IPS DF 19.7 (cell line): ENCODE data around the gene PM20D2.
"Not testable (repeated sequence)": the region's sequence is repeated elsewhere in the genome, so short reads cannot be mapped to it uniquely, and the experiment has no call there.

ENCODE experiments used
- DNase-seq: peaks from one replicate; pipeline ENCODE4 v3.0.0-alpha.2; 2013; ENCODE audit warnings: low read depth, low spot score

PM20D2 gene, protein sequence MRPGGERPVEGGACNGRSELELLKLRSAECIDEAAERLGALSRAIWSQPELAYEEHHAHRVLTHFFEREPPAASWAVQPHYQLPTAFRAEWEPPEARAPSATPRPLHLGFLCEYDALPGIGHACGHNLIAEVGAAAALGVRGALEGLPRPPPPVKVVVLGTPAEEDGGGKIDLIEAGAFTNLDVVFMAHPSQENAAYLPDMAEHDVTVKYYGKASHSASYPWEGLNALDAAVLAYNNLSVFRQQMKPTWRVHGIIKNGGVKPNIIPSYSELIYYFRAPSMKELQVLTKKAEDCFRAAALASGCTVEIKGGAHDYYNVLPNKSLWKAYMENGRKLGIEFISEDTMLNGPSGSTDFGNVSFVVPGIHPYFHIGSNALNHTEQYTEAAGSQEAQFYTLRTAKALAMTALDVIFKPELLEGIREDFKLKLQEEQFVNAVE

DNA sequence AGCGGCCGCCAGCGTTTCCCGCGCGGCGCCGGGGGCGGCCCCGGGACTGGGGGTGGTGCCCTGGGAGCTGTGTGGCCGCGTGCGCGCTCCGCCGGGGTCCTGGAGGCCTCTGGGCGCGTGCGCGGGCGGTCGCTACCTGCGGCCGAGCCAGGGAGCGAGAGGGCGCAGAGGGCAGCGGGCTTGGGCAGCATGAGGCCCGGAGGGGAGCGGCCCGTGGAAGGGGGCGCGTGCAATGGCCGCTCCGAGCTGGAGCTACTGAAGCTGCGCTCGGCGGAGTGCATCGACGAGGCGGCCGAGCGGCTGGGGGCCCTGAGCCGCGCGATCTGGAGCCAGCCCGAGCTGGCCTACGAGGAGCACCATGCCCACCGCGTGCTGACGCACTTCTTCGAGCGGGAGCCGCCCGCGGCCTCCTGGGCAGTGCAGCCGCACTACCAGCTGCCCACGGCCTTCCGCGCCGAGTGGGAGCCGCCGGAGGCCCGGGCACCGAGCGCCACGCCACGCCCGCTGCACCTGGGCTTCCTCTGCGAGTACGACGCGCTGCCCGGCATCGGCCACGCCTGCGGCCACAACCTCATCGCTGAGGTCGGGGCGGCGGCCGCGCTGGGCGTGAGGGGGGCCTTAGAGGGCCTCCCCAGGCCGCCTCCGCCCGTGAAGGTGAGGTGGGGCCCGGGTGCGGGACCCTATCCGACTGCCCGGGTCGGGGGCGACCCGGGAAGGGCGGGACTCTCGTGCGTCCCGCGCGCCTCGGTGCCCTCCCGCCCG, at the start of gene PM20D2:
TSS of gene PM20D2 (plus strand) at position 100 of the 762 bp plus-strand sequence. CDS start at position 190, 90 bp downstream.
- no peak for DNase-seq

DNA sequence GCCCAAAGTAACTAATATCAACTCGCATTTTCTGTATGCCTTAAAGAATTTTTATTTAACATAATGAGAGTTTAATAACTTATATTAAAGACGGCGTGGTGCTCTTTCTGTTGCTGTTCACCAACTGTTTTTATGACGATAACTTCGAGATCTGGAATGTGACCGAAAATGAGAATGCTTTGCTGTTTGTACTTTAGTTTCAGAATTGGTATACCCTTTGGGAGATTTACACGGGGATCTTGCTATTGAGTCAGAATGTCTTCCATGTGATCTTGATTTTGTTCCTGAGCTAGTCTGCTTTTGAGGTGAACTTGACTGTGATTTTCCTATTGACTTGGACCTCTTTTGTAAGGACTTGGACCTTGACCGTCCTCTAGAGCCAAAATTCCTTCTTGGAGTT, 47.4 kb upstream of the PM20D2 start:
- DNase-seq = no peak

DNA sequence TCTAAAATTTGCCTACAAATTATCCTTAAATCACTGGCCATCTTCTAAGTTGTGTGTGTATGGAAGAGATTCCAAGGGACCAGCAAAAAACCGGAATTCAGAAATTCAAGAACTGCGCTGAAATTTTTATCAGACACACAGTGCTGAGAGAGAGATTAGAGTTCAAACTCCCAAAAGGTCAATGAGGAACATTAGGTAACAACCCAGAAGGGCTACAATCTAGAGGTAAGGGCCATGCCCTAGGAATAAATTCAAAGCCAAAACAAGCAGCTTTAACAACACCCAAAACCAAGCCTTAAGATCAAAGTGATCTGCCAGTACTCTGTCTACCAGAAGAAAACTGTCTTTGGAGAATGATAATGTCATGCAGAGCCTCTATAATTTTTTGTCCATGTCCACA, 45.7 kb upstream of the PM20D2 start:
- no peak for DNase-seq

DNA sequence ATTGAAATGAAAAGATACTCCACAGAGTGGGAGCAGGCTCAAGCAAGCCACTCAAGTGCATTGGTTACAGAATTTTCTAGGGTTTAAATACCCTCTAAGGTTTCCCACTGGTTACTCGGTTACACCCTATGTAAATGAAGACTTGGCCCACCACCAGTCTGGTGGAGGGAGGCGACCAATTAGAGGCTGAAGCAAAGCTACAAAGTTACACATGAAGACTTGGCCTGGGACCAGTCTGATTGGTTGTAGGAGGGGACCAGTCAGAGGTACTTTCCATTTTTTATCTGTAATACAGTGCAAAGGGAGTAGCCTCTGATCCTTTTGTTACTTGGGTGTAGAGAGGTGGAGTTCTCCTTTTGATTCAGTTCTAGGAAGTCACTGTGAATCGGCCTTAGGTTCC, 35.6 kb upstream of the PM20D2 start:
- no peak for DNase-seq

DNA sequence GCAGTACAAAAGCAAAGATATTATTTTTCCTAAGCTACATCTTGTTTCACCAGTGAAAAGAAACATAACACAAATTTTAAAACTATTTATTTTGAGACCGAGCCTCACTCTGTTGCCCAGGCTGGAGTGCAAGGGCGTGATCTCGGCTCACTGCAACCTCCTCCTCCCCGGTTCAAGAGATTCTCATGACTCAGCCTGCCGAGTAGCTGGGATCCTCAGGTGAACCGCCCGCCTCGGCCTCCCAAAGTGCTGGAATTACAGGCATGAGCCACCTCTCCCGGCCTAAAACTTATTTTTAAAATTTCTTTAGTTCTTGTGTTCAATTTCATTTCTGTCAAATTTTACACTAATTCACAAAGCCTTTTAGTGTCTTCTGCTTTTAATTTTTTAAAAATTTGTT, 33.9 kb upstream of the PM20D2 start:
- no peak for DNase-seq

DNA sequence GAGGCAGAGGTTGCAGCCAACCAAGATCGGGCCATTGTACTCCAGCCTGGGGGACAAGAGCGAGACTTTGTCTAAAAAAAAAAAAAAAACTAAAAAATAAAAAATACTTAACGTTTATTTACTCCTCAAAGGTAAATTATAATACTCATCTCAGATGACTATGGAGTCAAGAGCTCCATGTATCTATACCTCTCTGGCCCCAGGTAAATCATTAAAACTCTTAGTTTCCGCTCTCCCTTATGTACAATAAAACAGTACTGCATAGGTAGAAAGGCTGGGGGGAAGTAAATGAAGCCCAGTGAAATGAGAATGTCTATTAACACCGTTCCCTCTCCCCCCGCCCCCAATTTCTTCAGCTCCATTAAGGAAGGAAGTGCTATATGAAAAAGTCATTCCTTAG, 29.2 kb upstream of the PM20D2 start:
- no peak for DNase-seq

DNA sequence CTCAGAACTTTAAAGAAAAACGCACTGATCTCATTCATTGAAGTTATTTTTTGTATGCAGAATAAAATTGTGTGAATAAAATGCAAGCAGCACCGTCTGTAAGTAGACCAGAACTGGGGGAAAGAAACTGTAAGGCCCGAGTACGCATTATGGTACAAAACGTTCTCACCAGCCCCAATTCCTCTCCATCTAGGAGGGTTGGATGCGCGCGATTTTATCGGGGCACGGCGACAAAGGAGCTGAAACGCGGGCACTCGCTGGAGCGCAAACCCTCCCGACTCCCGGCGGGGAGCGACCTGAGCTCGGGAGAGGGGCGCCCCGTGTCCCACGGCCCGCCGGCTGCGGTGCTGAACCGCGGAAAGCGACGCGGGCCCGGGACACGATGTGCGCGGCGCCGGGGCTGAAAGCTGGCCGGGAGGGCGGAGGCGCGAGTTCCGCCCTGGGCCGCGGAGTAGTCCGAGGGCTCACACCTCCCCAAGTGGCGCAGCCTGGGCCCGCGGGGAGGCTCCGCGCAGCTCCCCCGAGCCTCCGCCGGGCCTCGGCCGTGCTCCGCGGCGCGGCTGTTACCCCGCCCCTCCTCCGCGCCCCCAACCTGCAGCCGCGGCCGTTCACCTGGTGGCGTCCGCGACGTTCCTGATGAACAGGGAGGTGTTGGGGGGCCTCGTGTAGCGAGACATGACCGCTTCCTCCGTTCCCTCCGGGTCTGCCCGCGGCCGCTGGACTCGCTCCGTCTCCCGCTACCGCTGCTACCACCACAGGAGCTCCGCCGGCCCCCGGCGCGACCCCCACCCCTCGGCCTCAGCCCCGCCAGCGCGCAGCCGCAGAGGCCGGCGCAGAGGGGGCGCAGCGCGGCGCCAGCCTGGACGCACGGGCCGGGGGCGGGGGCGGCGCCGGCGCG, 28.4 kb upstream of the PM20D2 start, which contains the start of gene SRSF12:
TSS of gene SRSF12 (minus strand) at position 861 of the 898 bp plus-strand sequence. CDS start at position 677, 184 bp downstream.
- DNase-seq = no peak

DNA sequence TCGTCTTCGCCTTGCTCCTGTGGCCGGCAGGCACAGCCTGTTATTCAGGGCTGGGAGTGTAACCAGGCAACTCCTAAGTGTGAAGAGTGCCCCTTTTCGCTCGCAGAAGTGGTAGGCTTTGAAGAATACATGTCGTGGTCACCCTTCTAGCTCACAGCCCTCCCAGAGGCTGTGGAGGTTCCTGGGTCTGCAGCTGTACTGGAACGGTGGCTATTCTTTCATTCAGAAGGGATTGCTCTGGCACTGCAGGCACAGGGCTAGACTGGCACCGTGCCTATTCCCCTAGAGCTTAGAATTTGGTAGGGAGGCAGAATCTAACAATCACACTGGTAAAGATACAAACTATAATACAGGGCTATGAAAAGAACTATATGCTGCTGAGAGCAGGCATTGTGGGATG, 26.9 kb upstream of the PM20D2 start:
- no peak for DNase-seq

DNA sequence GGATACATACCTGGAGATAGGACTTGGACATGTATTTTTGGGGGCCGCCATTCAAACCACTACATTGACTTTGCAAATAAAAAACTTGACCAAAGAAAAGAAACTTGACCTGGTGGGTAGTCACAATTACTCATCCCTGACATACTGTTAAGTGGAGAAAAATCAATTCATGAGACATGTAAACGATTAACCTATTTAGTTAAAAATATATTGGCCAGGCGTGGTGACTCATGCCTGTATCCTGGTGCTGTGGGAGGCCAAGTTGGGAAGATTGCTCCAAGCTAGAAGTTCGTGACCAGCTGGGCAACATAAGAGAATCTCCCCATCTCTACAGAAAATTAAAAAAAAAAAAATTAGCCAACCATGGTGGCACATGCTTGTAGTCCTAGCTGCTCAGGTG, 25.5 kb upstream of the PM20D2 start:
- no peak for DNase-seq

DNA sequence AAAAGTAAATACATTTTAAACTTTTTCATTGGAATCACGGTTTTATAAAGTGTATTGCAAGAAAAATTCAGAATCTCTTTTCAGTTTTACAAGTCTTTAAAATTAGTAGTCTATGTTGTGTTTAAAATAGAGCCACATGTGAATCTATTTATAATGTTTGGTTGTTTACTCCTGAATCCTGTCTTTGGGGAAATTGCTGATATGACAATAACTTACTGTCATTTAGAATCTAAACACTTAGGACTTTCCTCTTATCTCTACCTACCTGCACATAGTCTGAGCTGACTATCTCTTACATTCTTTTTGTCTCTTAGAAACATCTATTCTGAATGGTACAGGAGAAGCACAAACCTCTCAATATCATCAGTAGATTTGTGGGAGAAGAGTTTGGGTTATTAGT, 23.9 kb upstream of the PM20D2 start:
- no peak for DNase-seq

DNA sequence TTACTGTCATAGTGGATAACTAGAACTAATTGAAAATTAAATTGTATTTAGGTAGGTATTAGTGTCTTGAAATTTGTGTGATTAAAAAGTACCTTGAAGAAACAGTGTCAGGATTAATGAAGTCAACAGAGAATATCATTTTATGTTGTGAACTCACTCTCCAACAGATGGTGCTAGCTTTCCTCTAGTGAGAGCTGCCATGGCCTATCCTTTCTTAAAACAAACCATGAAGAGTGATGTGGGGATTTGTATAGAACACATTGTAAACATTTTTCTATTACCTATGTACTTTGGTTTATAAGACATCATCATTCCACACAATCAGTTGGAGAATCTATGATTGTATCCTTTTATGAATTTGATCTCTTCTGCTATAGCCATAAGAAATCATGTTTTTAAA, 23.2 kb upstream of the PM20D2 start:
- DNase-seq = no peak

DNA sequence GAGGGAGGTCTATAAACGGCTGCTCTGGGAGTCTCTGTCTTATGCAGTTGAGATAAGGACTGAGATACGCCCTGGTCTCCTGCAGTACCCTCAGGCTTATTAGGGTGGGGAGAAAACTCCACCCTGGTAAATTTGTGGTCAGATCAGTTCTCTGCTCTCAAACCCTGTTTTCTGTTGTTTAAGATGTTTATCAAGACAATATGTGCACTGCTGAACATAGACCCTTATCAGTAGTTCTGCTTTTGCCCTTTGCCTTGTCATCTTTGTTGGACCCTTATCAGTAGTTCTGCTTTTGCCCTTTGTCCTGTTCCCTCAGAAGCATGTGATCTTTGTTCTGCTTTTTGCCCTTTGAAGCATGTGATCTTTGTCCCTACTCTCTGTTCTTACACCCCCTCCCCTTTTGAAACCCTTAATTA, 17.6 kb upstream of the PM20D2 start:
- not testable (repeated sequence) for DNase-seq

DNA sequence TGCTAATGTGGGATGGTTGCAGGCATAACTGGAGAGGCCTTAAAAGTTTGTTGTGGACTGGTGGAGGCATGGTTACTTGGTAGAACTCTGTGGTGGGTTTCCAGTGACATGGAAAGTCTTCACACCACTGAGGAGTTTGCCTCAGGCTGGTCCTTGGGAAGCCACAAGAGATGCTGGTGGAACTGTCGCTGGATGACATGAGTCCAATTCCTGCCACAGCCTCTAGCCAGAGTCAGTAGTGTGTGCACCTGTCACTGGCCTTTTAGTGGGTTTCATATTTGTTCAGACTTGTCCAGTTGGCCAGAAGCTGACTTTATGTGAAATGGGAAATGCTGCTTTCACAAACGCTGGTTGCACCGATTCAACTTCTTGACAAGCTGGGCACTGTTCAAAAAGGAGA, 14.3 kb upstream of the PM20D2 start:
- DNase-seq = no peak

DNA sequence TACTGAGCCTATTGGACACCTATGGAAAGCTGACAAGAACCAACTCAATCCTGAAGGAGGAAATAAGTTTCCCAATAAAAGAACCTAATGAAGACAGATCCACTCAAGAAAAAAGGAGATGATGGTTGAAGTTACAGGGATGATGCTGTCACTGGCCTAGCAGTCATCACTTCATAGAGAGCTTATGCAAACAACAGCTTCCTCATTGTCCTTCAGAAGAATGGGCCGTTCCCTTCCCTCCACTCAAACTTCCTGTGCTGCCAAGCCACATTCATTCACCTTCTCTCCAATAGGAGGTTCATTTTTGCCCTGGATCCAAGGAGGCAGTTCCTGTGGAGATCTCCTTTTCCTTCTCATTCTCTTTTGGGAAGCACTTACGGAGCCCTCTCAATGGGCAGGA, 13.8 kb upstream of the PM20D2 start:
- DNase-seq = no peak

DNA sequence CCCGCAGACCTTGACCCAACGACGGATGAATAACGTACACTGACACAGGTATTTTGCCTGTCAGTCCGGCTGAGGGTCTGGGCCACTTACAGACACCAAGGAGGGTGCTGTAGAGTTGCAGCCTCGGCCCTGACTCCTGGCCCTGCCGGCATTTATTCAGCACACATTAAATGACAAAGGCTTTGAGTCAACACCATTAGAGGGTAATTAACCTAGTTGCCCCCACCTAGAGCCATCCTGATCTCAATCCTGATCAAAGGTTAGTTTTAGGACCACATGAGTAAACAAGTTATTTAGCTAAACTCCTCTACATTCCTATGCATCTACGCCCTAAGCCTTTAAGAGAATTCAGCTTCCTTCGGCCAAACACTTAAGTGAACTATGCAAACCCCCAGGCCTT, 11.9 kb upstream of the PM20D2 start:
- no peak for DNase-seq

DNA sequence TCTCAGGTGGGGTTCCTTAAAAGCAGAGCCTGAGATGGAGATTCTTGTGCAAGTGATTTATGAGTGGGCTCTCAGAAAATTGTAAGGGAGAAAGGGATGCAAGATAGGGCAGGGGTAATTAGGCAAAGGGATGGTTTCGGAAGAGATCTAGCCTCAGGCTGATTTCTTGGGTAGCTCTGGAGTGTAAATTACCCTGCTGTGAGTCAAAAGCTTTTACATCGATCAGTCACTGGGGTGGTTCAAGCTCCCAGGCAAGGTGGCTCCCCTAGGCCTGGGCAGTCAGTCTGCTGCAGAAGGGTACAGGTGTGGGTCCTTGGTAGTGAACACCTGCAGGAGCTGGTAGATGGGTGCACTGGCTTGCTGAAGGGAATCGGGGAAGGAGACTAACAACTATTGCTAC, 11.1 kb upstream of the PM20D2 start:
- no peak for DNase-seq

DNA sequence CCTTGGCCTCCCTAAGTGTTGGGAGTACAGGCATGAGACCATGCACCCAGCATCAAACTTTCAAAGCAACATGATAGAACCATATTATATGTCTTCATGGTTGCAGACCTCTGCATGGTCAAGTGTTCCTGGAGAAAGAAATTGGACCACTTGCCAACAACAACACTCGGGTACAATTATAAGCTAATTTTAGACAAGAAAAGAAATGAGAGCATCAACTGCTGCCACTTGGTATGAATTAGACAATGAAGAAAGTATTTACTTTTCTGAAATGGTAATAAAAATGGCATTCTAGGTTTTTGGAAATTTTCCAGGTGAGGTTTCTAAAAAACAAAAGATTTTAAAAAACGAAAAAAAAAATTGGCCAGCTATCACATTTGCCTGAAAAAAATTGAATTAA, 7.7 kb upstream of the PM20D2 start:
- DNase-seq = no peak

DNA sequence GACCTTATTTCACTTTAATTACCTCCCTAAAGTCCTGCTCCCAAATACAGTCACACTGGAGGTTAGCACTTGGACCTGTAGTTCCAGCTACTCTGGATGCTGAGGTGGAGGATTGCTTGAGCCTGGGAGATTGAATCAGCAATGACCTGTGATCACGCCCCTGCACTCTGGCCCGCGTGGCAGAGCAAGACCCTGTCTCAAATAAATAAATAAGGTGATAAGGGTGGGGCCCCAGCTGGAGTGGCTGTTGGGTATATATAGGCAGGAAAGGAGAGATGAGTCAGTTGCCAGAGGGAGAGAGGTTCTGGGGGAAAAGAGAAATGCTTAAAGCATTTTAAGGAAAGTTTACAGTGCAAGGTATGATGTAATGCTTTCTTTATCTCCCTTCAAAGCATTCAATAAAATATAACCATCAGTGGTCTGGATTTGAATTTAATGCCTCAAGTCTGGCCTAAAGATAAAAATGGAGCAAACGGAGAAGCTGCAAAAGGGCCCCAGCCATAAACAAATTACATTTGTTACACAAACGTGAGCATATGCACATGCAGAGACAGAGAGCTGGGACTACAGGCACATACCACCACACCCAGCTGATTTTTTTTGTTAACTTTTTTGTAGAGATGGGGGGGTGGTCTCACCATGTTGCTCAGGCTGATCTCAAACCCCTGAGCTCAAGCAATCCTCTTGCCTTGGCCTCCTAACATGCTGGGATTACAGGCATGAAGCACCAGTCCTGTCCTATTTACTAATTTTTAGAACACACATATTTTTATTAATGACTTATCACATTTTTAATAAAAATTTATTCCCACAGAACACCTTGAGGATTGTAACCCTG, 6.1 kb upstream of the PM20D2 start:
- DNase-seq = no peak

DNA sequence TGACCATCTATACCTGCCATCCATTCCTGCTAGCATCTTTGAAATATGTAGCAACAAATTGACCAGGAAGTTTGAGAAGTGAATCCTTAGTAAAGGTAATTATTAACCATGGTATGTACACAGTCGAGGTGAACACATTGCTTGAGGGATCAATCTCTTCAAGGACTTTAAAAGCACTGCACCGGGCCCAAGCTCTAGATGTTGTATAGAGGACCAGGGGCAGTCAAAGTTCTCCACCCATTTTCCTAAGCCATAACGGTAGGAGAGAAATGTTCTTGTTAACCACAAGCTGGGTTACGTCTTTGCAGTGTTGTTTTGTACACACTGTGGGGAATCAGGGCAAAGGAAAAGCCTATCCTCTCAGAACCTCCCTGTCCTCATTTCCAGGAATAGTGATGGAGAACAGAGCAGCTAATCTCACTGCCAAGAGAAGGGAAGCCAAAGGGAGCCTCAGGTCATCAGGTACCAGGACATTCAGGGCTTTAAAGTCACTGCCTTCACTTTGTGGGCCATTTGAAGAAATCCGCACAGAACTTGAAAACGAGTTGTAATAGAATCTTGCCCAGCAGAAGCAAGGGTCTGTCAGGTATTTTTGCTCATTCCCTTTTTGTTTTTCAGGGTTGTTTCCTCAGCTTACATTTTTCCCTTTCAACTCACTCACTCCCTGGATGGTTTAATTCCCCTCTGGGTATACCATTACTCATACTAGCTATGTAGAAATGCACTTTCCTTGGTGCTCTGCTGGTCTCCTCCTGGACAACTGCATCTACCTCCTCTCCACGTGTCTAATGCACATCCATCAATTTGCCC, 5.3 kb upstream of the PM20D2 start:
- no peak for DNase-seq

DNA sequence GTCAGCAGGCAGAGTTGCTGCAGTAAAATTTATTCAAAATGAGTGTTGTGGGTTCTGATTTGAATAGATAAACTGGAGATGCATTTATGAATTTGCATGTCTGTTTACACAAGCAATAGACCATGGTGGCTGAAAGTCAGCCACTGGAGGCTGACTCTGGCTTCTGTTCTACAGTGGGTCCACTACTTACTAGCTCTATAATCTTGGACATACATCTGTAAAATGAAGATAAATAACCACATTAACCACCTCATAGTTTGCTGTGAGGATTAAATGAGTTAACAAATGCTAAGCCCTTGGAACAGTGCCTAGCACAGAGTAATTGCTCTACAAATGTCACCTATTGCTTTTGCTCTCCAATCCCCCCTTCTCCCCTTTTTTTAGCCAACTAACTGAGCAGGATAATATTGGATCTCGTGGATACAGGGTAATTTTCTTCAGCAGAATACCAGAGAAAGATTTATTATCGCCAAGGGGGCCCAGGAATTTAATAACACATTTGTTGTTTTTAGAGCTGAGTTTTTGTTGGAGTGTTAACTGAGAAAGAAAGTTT, 1.4 kb upstream of the PM20D2 start:
- no peak for DNase-seq
